ENCODE results near the gene KLK1.
A peak's percentile ranks its signal among the peaks of the same experiment; 100 is the strongest.

KLK1 gene

DNA sequence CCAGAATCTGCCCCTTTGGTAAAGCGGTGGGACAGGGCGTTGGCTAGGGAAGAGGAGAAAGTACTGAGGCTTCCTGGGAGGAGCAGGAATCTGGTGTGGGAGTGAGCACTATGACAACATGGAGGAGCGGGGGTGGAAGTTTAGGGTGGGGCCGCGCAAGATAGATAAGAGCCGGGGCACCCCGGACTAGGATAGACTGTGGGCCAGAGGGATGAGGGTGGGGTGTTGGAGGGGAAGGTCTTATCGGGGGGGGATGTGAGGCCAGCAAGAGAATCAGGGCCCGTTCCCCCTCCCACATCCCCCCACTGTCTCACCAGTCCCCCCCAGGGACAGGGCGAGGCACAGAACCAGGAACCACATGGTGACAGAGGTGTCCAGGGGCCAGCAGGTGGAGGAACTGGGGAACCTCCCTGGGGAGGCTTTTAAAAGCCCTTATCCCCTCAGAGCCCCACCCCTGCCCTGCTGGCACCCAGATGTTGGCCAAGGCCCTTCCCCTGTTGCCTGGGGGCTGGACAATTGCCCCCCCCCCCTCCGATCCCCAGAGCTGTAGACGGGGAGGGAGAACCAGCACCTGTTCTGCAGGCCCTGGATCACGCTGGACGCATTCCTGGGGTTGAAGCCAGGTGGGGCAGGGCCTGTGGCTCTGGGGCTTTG lies at the start of gene KLK1:
TSS of gene KLK1 (minus strand) at position 399 of the 654 bp plus-strand sequence. CDS start at position 360, 39 bp downstream.
- DNase-seq, result no peak

DNA sequence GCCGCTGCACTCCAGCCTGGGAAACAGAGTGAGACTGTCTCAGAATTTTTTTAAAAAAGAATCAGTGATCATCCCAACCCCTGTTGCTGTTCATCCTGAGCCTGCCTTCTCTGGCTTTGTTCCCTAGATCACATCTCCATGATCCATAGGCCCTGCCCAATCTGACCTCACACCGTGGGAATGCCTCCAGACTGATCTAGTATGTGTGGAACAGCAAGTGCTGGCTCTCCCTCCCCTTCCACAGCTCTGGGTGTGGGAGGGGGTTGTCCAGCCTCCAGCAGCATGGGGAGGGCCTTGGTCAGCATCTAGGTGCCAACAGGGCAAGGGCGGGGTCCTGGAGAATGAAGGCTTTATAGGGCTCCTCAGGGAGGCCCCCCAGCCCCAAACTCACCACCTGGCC lies 49.5 kb upstream of the KLK1 start, which contains the start of gene KLK2:
TSS of gene KLK2 (plus strand) at position 384 of the 400 bp plus-strand sequence. CDS start 35 bp downstream, outside the sequence.
- no peak for DNase-seq

DNA sequence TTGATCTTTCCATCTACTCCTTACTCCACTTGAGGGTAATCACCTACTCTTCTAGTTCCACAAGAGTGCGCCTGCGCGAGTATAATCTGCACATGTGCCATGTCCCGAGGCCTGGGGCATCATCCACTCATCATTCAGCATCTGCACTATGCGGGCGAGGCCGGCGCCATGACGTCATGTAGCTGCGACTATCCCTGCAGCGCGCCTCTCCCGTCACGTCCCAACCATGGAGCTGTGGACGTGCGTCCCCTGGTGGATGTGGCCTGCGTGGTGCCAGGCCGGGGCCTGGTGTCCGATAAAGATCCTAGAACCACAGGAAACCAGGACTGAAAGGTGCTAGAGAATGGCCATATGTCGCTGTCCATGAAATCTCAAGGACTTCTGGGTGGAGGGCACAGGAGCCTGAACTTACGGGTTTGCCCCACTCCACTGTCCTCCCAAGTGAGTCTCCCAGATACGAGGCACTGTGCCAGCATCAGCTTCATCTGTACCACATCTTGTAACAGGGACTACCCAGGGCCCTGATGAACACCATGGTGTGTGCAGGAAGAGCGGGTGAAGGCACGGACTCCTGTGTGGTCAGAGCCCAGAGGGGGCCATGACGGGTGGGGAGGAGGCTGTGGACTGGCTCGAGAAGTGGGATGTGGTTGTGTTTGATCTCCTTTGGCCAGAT lies 47.0 kb upstream of the KLK1 start:
- DNase-seq, result peak; percentile 35 to 50

- no peak for DNase-seq
Measured at GRCh38 chr19:50869479-50869878, 45.9 kb upstream of the KLK1 start.

DNA sequence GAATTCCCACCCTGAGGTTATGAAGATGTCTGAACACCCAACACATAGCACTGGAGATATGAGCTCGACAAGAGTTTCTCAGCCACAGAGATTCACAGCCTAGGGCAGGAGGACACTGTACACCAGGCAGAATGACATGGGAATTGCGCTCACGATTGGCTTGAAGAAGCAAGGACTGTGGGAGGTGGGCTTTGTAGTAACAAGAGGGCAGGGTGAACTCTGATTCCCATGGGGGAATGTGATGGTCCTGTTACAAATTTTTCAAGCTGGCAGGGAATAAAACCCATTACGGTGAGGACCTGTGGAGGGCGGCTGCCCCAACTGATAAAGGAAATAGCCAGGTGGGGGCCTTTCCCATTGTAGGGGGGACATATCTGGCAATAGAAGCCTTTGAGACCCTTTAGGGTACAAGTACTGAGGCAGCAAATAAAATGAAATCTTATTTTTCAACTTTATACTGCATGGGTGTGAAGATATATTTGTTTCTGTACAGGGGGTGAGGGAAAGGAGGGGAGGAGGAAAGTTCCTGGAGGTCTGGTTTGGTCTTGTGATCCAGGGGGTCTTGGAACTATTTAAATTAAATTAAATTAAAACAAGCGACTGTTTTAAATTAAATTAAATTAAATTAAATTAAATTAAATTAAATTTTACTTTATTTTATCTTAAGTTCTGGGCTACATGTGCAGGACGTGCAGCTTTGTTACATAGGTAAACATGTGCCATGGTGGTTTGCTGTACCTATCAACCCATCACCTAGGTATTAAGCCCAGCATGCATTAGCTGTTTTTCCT lies 38.1 kb upstream of the KLK1 start:
- DNase-seq, result no peak

- no peak for DNase-seq
Measured at GRCh38 chr19:50861010-50861409, 37.4 kb upstream of the KLK1 start.

DNA sequence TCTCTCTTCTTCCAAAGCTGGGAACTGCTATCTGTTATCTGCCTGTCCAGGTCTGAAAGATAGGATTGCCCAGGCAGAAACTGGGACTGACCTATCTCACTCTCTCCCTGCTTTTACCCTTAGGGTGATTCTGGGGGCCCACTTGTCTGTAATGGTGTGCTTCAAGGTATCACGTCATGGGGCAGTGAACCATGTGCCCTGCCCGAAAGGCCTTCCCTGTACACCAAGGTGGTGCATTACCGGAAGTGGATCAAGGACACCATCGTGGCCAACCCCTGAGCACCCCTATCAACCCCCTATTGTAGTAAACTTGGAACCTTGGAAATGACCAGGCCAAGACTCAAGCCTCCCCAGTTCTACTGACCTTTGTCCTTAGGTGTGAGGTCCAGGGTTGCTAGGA lies 36.3 kb upstream of the KLK1 start:
- DNase-seq, result no peak

DNA sequence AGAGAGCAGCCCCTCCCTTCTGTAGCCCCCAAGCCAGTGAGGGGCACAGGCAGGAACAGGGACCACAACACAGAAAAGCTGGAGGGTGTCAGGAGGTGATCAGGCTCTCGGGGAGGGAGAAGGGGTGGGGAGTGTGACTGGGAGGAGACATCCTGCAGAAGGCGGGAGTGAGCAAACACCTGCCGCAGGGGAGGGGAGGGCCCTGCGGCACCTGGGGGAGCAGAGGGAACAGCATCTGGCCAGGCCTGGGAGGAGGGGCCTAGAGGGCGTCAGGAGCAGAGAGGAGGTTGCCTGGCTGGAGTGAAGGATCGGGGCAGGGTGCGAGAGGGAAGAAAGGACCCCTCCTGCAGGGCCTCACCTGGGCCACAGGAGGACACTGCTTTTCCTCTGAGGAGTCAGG lies 35.3 kb upstream of the KLK1 start:
- DNase-seq, result no peak

DNA sequence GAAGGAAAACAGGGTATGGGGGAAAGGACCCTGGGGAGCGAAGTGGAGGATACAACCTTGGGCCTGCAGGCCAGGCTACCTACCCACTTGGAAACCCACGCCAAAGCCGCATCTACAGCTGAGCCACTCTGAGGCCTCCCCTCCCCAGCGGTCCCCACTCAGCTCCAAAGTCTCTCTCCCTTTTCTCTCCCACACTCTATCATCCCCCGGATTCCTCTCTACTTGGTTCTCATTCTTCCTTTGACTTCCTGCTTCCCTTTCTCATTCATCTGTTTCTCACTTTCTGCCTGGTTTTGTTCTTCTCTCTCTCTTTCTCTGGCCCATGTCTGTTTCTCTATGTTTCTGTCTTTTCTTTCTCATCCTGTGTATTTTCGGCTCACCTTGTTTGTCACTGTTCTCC lies 33.8 kb upstream of the KLK1 start:
- DNase-seq, result no peak

GRCh38 chr19:50854636-50855410 lies 31.2 kb upstream of the KLK1 start, which contains the start of gene KLK3:
KLK3 (plus strand) TSS chr19:50854915; CDS start chr19:50854956, 41 bp downstream.
- DNase-seq, result no peak

DNA sequence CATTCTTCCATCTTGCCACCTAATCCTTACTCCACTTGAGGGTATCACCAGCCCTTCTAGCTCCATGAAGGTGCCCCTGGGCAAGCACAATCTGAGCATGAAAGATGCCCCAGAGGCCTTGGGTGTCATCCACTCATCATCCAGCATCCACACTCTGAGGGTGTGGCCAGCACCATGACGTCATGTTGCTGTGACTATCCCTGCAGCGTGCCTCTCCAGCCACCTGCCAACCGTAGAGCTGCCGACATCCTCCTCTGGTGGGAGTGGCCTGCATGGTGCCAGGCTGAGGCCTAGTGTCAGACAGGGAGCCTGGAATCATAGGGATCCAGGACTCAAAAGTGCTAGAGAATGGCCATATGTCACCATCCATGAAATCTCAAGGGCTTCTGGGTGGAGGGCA lies 28.0 kb upstream of the KLK1 start:
- no peak for DNase-seq

DNA sequence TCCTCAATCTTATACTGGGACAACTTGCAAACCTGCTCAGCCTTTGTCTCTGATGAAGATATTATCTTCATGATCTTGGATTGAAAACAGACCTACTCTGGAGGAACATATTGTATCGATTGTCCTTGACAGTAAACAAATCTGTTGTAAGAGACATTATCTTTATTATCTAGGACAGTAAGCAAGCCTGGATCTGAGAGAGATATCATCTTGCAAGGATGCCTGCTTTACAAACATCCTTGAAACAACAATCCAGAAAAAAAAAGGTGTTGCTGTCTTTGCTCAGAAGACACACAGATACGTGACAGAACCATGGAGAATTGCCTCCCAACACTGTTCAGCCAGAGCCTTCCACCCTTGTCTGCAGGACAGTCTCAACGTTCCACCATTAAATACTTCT lies 27.2 kb upstream of the KLK1 start:
- no peak for DNase-seq

- DNase-seq, result no peak
Measured at GRCh38 chr19:50844296-50844935, 20.8 kb upstream of the KLK1 start.

DNA sequence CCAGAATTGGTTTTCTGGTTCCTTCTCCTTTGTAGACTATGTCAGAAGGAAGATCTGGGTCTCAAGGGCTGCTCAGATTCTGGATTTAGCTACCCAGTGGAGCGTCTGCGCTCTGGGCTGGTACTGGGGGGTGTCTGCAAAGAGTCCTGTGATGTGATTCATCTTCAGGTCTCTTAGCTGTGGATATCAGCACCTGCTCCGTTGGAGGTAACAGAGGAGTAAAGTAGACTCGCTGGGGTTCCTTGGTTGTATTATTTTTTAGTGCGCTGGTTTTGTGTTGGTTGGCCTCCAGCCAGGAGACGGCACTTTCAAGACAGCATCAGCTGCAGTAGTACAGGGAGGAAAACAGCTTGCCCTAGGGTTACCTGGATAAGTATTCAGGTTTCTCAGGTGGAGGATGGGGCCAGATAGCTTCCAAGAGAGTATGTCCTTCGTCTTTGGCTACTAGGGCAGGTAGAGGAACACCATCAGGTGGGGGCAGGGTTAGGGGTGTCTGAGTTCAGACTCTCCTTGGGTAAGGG lies 20.2 kb upstream of the KLK1 start:
- no peak for DNase-seq

GRCh38 chr19:50843205-50843604 lies 19.6 kb upstream of the KLK1 start:
- no peak for DNase-seq

- no peak for DNase-seq
Measured at GRCh38 chr19:50842130-50842529, 18.5 kb upstream of the KLK1 start.

DNA sequence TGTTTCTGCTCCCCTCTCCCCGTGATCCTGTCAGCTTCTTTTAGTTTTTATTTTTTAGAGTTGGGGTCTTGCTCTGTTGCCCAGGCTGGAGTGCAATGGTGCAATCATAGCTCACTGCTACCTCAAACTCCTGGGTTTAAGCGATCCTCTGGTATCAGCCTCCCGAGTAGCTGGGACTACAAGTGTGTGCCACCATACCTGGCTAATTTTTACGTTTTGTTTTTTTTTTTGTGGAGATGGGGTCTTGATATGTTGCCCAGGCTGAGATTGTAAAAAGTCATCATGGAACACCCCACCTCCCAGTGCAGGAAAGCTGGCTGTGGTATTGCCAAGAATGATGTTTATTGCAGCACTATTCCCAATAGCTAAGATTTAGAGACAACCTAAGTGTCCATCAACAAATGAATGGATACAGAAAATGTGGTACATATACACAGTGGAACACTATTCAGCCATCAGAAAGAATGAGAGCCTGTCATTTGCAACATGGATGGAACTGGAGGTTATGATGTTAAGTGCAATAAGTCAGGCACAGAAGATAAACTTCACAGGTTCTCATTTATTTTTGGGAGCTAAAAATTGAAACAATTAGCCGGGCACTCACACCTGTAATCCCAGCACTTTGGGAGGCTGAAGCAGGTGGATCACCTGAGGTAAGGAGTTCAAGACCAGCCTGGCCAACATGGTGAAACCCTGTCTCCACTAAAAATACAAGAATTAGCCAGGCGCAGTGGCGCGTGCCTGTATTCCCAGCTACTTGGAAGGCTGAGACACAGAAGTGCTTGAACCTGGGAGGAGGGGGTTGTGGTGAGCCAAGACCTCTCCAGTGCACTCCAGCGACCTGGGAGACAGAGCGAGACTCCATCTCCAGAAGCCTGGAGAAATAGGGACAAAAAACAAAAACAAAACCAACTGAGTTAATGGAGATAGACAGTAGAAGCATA lies 16.4 kb upstream of the KLK1 start:
- DNase-seq, result no peak

- DNase-seq, result no peak
Measured at GRCh38 chr19:50838239-50838638, 14.7 kb upstream of the KLK1 start.

DNA sequence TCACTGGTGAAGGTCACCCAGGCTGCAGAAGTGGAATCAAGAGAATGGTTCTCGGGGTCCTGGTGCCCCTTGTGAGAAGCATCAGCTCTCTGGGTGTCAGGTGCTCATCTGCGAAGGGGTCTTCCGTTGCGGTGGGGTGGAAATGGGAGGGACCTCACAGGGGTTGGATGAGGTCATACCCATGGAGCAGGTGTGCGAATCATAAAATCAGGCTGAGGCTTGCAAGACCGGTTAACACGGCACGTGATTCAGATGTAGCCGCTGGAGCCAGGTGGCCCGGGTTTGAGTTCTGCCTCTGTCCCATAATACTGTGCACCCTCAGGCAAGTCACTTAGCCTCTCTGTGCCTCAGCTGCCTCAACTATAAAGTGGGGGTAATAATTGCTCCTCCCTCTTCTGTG lies 13.7 kb upstream of the KLK1 start:
- DNase-seq, result no peak

GRCh38 chr19:50836543-50837195 lies 13.1 kb upstream of the KLK1 start:
- DNase-seq, result no peak

All from activated CD4-positive, alpha-beta T cell treated with anti-CD3 and anti-CD28 coated beads, Interleukin-2, amount 50 U/mL, for 48 hours (primary cell).